ENCODE results near the gene PLCXD1.

Gene PLCXD1

DNA sequence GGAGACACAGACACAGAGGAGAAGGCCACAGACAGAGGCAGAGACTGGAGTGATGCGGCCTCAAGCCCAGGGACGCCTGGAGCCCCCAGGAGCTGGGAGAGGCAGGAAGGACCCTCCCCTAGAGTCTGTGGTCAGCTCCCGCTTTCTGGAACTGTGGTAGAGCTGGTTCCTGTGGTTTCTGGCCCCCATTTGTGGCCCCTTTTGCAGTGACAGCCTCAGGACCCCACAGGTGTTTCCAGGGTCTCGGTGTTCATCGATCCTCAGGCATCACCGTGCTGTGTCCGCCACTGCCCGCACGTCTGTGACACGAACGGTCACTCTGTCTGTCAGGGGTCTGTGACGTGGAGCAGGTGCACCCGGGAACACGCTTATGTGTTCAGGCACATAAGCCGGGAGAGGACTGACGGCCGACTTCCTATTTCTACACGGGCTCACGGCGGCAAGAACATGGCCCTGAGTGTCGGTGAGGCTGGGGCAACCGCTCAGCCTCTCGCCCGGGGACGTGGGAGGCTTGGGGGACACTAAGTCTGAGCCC, 29.5 kb downstream of the PLCXD1 start:
- no peak overlapping the region for H3K27ac ChIP-seq (ENCODE audit: insufficient read depth, low read depth, low read length, poor library complexity, severe bottlenecking)
- no peaks in the 10 kb centered on the region for H3K9me3 ChIP-seq (ENCODE audit: control insufficient read depth, low read length)
- H3K4me3 ChIP-seq (ENCODE audit: insufficient read depth, low read depth, low read length): no peak overlapping the region
- WGBS, 2 experiments: 91 to 93% methylated on average over 25 of the region's 25 CpGs
- no peaks in the 10 kb centered on the region for H3K4me1 ChIP-seq (ENCODE audit: control insufficient read depth, insufficient read depth, low read length)
- no peaks in the 10 kb centered on the region for H3K27me3 ChIP-seq (ENCODE audit: control insufficient read depth, insufficient read depth, low read length, poor library complexity, severe bottlenecking)
- peaks cover 50% of the 10 kb centered on the region for H3K36me3 ChIP-seq (ENCODE audit: control insufficient read depth, insufficient read depth, low read length)

DNA sequence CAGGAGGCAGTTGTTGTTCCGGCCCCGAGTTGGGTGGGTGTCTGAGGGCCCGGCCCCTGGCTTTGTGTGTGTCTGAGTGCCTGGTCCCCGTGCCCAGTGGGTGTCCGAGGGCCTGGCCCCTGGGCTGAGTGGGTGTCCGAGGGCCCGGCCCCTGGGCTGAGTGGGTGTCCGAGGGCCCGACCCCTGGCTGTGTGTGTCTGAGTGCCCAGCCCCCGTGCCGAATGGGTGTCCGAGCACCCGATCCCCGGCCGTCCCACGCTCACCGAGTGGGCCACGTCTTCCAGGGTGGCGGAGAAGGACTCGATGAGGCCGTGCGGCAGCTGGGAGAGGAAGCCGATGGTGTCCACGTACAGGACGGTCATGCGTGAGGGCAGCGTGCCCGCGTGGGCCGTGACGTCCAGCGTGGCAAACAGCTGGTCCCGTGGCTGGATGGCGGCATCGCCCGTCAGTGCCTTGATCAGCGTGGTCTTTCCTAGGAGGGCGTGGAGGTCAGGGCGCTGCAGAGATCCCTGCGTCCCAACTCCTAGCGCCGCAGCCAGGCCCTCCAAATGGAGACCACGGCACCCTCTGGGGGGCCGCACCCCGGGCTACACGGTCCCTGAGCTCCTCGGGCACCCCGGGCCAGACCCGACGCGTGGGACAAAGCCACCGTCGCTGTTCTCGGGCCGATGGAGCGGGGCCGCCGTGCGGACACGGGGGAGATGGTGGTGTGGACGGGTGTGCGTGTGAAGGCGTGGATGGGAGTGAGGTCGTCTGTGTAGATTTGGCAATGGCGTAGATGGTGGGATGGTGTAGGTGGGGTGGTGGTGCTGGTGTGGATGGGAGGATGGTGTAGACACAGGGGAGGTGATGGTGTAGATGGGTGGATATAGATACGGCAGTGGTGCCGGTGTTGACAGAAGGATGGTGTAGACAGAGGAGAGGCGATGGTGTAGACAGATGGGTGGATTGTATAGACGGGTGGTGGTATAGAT, 30.3 kb downstream of the PLCXD1 start:
- peaks cover 46% of the 10 kb centered on the region for H3K36me3 ChIP-seq (ENCODE audit: control insufficient read depth, insufficient read depth, low read length)
- H3K27ac ChIP-seq (ENCODE audit: insufficient read depth, low read depth, low read length, poor library complexity, severe bottlenecking): no peak overlapping the region
- no peaks in the 10 kb centered on the region for H3K27me3 ChIP-seq (ENCODE audit: control insufficient read depth, insufficient read depth, low read length, poor library complexity, severe bottlenecking)
- H3K9me3 ChIP-seq (ENCODE audit: control insufficient read depth, low read length): no peaks in the 10 kb centered on the region
- no peaks in the 10 kb centered on the region for H3K4me1 ChIP-seq (ENCODE audit: control insufficient read depth, insufficient read depth, low read length)
- no peak overlapping the region for H3K4me3 ChIP-seq (ENCODE audit: insufficient read depth, low read depth, low read length)
- WGBS, 2 experiments: 95% methylated on average over 69 of the region's 69 CpGs

DNA sequence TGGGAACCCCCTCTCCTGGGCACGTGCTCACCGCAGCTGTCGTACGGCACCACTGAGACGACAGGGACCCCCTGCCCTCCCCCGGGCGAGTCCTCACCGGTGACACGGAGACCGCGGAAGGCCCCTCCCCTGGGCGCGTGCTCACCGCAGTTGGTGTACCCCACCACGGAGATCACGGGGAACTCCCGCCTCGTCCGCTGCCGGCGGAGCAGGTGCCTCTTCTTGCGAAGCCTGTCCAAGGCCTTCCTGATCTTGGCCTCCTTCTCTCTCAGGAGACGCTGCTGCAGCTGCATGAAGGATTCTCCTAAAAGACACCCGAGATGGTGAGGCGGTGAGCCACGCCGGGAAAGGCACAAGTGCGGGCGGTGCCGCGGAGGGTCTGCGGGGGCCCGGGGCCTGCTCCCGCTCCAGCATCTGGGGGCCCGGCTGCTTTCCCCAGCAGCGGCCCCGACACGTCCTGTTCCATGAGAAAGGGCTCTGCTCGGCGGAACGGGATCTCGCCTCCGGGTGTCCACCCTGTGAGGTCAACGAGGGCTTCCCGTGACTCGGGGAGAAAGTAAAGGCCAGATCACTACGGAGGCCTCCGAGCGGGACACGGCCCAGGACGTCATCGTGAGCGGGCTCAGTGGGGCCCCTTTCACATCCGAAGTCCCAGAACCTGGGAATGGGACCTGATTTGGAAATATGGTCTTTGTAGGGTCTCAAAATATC, 31.6 kb downstream of the PLCXD1 start:
- no peaks in the 10 kb centered on the region for H3K27me3 ChIP-seq (ENCODE audit: control insufficient read depth, insufficient read depth, low read length, poor library complexity, severe bottlenecking)
- H3K4me3 ChIP-seq (ENCODE audit: insufficient read depth, low read depth, low read length): no peak overlapping the region
- H3K4me1 ChIP-seq (ENCODE audit: control insufficient read depth, insufficient read depth, low read length): no peaks in the 10 kb centered on the region
- H3K36me3 ChIP-seq (ENCODE audit: control insufficient read depth, insufficient read depth, low read length): peaks cover 38% of the 10 kb centered on the region
- H3K9me3 ChIP-seq (ENCODE audit: control insufficient read depth, low read length): no peaks in the 10 kb centered on the region
- H3K27ac ChIP-seq (ENCODE audit: insufficient read depth, low read depth, low read length, poor library complexity, severe bottlenecking): no peak overlapping the region
- 95% methylated on average over 54 of the region's 54 CpGs for WGBS, 2 experiments

DNA sequence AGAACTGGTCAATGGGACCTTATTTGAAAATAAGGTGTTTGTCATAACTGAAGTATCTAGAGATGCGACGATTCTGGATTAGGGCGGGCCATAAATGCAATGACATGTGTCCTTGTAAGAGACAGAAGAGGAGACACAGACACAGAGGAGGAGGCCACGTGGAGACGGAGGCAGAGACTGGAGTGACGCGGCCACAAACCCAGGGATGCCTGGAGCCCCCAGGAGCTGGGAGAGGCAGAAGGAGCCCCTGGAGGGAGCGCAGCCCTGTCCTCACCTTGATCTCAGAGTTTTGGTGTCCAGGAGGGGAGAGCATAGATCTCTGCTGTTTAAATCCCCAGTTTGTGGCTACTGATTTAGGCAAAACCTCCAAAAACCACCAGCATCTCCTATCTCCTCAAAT, 32.4 kb downstream of the PLCXD1 start:
- Histone ChIP-seq H3K27ac (ENCODE audit: insufficient read depth, low read depth, low read length, poor library complexity, severe bottlenecking) (no peak overlapping the region), H3K27me3 (ENCODE audit: control insufficient read depth, insufficient read depth, low read length, poor library complexity, severe bottlenecking) (no peaks in the 10 kb centered on the region), H3K36me3 (ENCODE audit: control insufficient read depth, insufficient read depth, low read length) (peaks cover 33% of the 10 kb centered on the region), H3K4me3 (ENCODE audit: insufficient read depth, low read depth, low read length) (no peak overlapping the region), H3K4me1 (ENCODE audit: control insufficient read depth, insufficient read depth, low read length) (no peaks in the 10 kb centered on the region), H3K9me3 (ENCODE audit: control insufficient read depth, low read length) (no peaks in the 10 kb centered on the region)
- WGBS, 2 experiments: 97% methylated on average over 8 of the region's 8 CpGs

DNA sequence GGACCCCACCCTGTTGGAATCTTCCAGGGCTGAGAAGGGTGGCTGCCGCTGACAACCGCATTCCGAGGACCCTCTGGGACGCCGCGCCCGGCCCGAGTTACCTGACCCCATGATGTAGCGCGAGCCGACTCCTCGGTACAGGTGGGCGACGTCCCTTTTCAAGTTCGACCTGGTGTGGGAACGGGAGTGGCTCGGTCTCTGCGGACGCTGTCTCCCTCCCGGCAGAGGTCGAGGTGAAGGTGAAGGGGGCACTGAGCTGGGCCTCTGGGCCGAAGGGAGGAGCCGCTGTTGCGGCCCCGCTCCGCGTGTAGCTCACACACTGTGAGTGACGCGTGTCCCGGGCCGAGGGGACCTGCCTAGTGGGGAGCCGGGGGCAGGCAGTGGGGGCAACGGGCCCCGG, 32.9 kb downstream of the PLCXD1 start:
- H3K36me3 ChIP-seq (ENCODE audit: control insufficient read depth, insufficient read depth, low read length): peaks cover 33% of the 10 kb centered on the region
- H3K4me1 ChIP-seq (ENCODE audit: control insufficient read depth, insufficient read depth, low read length): no peaks in the 10 kb centered on the region
- 96% methylated on average over 34 of the region's 34 CpGs for WGBS, 2 experiments
- H3K4me3 ChIP-seq (ENCODE audit: insufficient read depth, low read depth, low read length): no peak overlapping the region
- no peak overlapping the region for H3K27ac ChIP-seq (ENCODE audit: insufficient read depth, low read depth, low read length, poor library complexity, severe bottlenecking)
- no peaks in the 10 kb centered on the region for H3K9me3 ChIP-seq (ENCODE audit: control insufficient read depth, low read length)
- no peaks in the 10 kb centered on the region for H3K27me3 ChIP-seq (ENCODE audit: control insufficient read depth, insufficient read depth, low read length, poor library complexity, severe bottlenecking)

DNA sequence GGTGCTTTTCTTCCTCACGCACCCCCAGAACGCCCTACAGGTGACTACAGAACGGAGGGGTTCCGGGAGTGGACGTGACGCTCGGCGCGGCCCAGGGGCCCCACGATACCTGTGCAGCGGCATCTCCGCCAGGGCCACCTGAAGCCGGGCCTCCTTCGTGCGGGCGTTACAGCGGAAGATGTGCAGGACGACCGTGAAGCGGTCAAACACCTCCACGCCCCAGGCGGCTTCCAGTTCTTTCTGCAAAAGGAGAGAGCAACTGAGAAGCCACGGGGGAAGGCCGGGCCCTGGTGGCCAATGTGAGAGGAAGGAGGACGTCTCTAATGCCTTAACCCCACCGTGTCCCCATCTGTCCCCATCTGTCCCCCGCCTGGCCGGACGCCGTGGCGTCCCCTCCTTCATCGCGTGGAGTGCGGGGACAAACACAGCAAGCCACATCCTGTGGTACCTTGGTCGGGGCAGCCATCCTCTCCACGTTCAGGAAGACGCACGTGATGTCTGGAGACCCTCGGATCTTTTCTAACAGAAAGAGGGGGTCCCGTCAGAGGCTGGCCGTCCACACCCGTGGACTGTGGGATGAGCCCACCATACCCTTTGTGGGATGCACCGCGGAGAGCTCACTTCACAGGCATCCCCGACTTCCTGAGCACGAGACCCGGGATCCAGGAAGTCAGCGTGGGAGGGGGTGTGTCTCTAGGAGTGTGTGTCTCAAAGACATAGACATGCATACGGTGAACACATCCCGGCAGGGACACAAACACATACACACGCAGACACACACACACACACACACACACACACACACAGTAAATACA, 33.8 kb downstream of the PLCXD1 start:
- Histone ChIP-seq H3K4me1 (ENCODE audit: control insufficient read depth, insufficient read depth, low read length) (no peaks in the 10 kb centered on the region), H3K27ac (ENCODE audit: insufficient read depth, low read depth, low read length, poor library complexity, severe bottlenecking) (no peak overlapping the region), H3K9me3 (ENCODE audit: control insufficient read depth, low read length) (no peaks in the 10 kb centered on the region), H3K36me3 (ENCODE audit: control insufficient read depth, insufficient read depth, low read length) (peaks cover 33% of the 10 kb centered on the region), H3K27me3 (ENCODE audit: control insufficient read depth, insufficient read depth, low read length, poor library complexity, severe bottlenecking) (no peaks in the 10 kb centered on the region), H3K4me3 (ENCODE audit: insufficient read depth, low read depth, low read length) (no peak overlapping the region)
- 92 to 93% methylated on average over 51 of the region's 51 CpGs for WGBS, 2 experiments

DNA sequence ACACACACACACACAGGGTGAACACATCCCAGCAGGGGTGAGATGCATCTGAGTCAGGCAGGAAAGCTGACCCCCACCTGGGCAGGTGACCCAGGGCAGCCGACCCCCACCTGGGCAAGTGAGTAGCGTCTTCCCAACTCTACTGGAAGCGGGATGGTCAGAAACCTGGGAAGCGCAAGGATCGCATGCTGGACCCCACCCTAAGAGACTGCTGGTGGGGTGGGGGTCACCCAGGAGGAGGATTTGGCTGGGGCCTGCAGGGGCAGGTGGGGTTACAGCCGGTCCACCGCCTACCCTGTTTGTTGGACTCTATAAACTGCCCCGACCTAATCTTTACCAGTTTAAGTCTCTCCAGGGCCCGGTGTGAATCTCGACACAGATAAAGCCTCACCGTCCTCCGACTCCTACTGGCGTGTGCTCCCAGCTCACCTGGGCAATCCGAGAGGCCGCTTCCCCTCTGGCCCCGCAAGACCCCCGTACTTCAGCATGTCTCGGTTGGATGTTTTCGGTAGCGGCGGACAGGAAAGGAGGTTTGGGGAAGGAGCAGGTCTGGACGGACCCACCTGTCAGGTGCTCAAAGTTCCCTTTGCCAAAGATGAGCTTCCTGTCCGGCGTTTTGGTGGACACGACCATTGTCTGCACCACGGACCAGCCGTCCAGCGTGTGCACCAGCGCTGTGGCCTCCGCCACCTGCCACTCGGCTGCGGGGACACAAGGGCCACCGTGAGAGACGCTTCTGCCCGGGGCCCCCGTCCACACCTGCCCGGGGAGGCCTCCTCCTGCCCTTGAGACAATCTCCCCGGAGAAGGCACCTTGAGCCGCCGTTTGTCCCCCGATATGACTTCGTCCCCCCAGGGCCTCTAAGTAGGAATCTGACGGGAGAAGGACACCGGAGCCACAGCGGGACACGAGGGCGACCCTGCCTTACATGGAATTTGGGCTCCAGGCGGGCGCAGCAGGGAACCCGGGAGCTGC, 35.5 kb downstream of the PLCXD1 start:
- Histone ChIP-seq H3K4me3 (ENCODE audit: insufficient read depth, low read depth, low read length) (no peak overlapping the region), H3K27ac (ENCODE audit: insufficient read depth, low read depth, low read length, poor library complexity, severe bottlenecking) (no peak overlapping the region)

DNA sequence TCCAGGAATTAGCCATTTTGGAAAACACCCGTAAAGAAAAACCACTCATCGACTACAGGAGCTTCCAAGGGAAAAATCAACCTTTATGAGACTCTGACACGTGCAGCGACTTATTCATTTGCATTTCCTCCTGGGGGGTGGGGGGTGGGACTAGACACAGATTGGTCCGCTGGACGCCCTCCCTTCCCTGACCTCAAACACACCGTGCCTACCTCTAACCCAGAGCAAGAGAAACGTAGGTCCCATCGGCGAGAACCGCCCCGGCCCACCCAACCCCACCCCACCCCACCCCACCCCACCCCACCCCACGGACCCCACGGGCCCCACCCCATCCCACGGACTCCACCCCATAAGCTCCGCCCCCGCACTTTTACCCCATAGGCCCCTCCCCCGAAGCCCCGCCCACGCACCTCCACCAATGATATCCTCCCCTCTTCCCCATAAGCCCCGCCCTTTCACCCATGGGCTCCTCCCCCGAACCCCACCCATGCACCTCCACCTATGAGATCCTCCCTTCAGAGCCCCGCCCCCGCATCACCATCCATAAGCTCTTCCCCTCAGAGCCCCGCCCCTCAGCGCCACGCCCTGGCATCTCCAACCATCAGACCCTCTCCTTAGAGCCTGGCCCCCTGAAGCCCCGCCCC, 36.4 kb downstream of the PLCXD1 start:
- H3K27me3 ChIP-seq (ENCODE audit: control insufficient read depth, insufficient read depth, low read length, poor library complexity, severe bottlenecking): no peaks in the 10 kb centered on the region
- H3K4me1 ChIP-seq (ENCODE audit: control insufficient read depth, insufficient read depth, low read length): peaks cover 9% of the 10 kb centered on the region
- peak overlapping the region; percentile 78 for H3K4me3 ChIP-seq (ENCODE audit: insufficient read depth, low read depth, low read length)
- peaks cover 19% of the 10 kb centered on the region for H3K36me3 ChIP-seq (ENCODE audit: control insufficient read depth, insufficient read depth, low read length)
- H3K9me3 ChIP-seq (ENCODE audit: control insufficient read depth, low read length): no peaks in the 10 kb centered on the region
- 37 to 39% methylated on average over 18 to 23 of the region's 28 CpGs for WGBS, 2 experiments
- no peak overlapping the region for H3K27ac ChIP-seq (ENCODE audit: insufficient read depth, low read depth, low read length, poor library complexity, severe bottlenecking)

More for the DNA sequence above, 35.5 kb downstream of the PLCXD1 start:
- H3K36me3 ChIP-seq (ENCODE audit: control insufficient read depth, insufficient read depth, low read length): peaks cover 27% of the 10 kb centered on the region
- whole genome bisulfite sequencing, 2 experiments: 94 to 95% methylated on average over 50 of the region's 50 CpGs
- no peaks in the 10 kb centered on the region for H3K9me3 ChIP-seq (ENCODE audit: control insufficient read depth, low read length)
- peaks cover 9% of the 10 kb centered on the region for H3K4me1 ChIP-seq (ENCODE audit: control insufficient read depth, insufficient read depth, low read length)
- no peaks in the 10 kb centered on the region for H3K27me3 ChIP-seq (ENCODE audit: control insufficient read depth, insufficient read depth, low read length, poor library complexity, severe bottlenecking)

All from ectodermal cell (in vitro differentiated cells).